K562 (cell line): ENCODE results near the gene SCGB1A1. TPM values are rescaled to one million over a fixed set of nuclear protein-coding genes. Genes with fewer than 3 reads are reported as not detected.

Source experiments
- ATF3 ChIP-seq, 2 experiments: fragments of 450-650 bp in 1 of 2; sonication (generic) in 1 of 2; formaldehyde crosslinking in 1 of 2; IDR thresholded peaks in 1 of 2; conservative IDR thresholded peaks in 1 of 2; 2 replicates each; pipeline versions ENCODE4 v1.6.1 to v1.8.1; 2016 to 2023; ENCODE audit warnings: mild to moderate bottlenecking in 2 of 2, moderate library complexity in 2 of 2, inconsistent platforms in 1 of 2, missing genetic modification reagents in 1 of 2
- BRF1 ChIP-seq: IDR thresholded peaks from 3 replicates; pipeline ENCODE4 v1.6.1; 2011; ENCODE audit warnings: borderline replicate concordance, mild to moderate bottlenecking; ENCODE audit not compliant: insufficient read length; ENCODE audit errors: extremely low read depth
- BRF2 ChIP-seq: IDR thresholded peaks from 3 replicates; pipeline ENCODE4 v1.6.1; 2011; ENCODE audit warnings: borderline replicate concordance, mild to moderate bottlenecking; ENCODE audit not compliant: insufficient read length, insufficient read depth
- HMG20A ChIP-seq: fragments of 450-650 bp; formaldehyde crosslinking; conservative IDR thresholded peaks from 2 replicates; pipeline ENCODE4 v1.4.0; 2020; ENCODE audit warnings: mild to moderate bottlenecking, mixed read lengths
- HOMEZ ChIP-seq: fragments of 250-450 bp; sonication (Bioruptor Pico); IDR thresholded peaks from 2 replicates; pipeline ENCODE4 v1.4.0; 2020; ENCODE audit warnings: mild to moderate bottlenecking, moderate library complexity
- MEF2D ChIP-seq: conservative IDR thresholded peaks from 2 replicates; pipeline ENCODE4 v1.6.1; 2016; ENCODE audit warnings: low read depth, missing genetic modification characterization, missing compliant biosample characterization
- NBN ChIP-seq: fragments of 450-650 bp; IDR thresholded peaks from 2 replicates; pipeline ENCODE4 v1.6.1; 2016; ENCODE audit warnings: low read depth, mild to moderate bottlenecking
- NR0B1 ChIP-seq: fragments of 450-650 bp; IDR thresholded peaks from one replicate; pipeline ENCODE4 v1.6.1; 2018; ENCODE audit warnings: mild to moderate bottlenecking, moderate library complexity; ENCODE audit not compliant: partially characterized antibody
- ZBTB43 ChIP-seq: sonication (generic); formaldehyde crosslinking; IDR thresholded peaks from 2 replicates; pipeline ENCODE4 v1.8.0; 2023; ENCODE audit warnings: mild to moderate bottlenecking, missing genetic modification reagents
- ZC3H4 ChIP-seq: sonication (generic); formaldehyde crosslinking; IDR thresholded peaks from 2 replicates; pipeline ENCODE4 v1.9.0; 2021; ENCODE audit warnings: missing genetic modification reagents, borderline replicate concordance
- ZNF232 ChIP-seq: sonication (generic); formaldehyde crosslinking; IDR thresholded peaks from 2 replicates; pipeline ENCODE4 v1.8.0; 2022; ENCODE audit warnings: mild to moderate bottlenecking, missing genetic modification reagents
- ZNF311 ChIP-seq: fragments of 250-450 bp; sonication (Bioruptor Pico); IDR thresholded peaks from 2 replicates; pipeline ENCODE4 v1.4.0; 2020; ENCODE audit warnings: mild to moderate bottlenecking, moderate library complexity
- ZNF518B ChIP-seq: fragments of 250-450 bp; sonication (Bioruptor Pico); IDR thresholded peaks from 2 replicates; pipeline ENCODE4 v1.5.0; 2021; ENCODE audit warnings: mild to moderate bottlenecking, moderate library complexity
- ZNF75A ChIP-seq: fragments of 450-650 bp; formaldehyde crosslinking; IDR thresholded peaks from 2 replicates; pipeline ENCODE4 v1.4.0; 2020; ENCODE audit warnings: mild to moderate bottlenecking
- polyA plus RNA-seq, 8 experiments: library from polyadenylated mRNA; depleted of rRNA in 4 of 8; stranded (reverse) in 5 of 8; unstranded in 3 of 8; fragments of >200 nt; fragmentation: Nextera tagmentation in 2 of 8; fragmentation: Illumina TruSeq in 1 of 8; extraction: Ambion mirVana in 2 of 8; extraction: Trizol in 1 of 8; gene quantifications; 2 replicates each; pipeline versions ENCODE4 v1.2.1 to v1.2.3, GENCODE V29; 2011 to 2014; ENCODE audit warnings: inconsistent platforms in 1 of 8, missing spikeins in 1 of 8
- total RNA-seq, 7 experiments: library from RNA; depleted of rRNA in 6 of 7; stranded (reverse); fragments of >200 nt in 6 of 7; fragmentation: Illumina TruSeq in 2 of 7; extraction: Trizol in 2 of 7; gene quantifications; 2 replicates each; pipeline versions ENCODE4 v1.2.1 to v1.2.3, GENCODE V29; 2011 to 2021; ENCODE audit warnings: low replicate concordance in 1 of 7

Gene SCGB1A1
- total and polyA plus RNA-seq, 9 of the 15 experiments (the other 6 are each of a cell fraction or from before 2014, with no cell fraction given) = 0.55 TPM; not detected in 8

- TF ChIP-seq ZNF518B (no peak), HOMEZ (CRISPR knock-in tag) (no peak), NR0B1 (no peak), ZNF232 (CRISPR knock-in tag) (no peak), NBN (no peak), ZNF311 (CRISPR knock-in tag) (no peak), BRF2 (no peak), MEF2D (tag) (no peak), ZNF75A (CRISPR knock-in tag) (no peak), ATF3 (IDR thresholded peaks at IDR 0.05) (peak; percentile 69), ATF3 (CRISPR knock-in tag; conservative IDR thresholded peaks at IDR 0.05) (no peak), BRF1 (no peak), ZBTB43 (CRISPR knock-in tag) (no peak), HMG20A (no peak), ZC3H4 (no peak)
Measured at GRCh38 chr11:62419943-62420342, 1.1 kb downstream of the SCGB1A1 start (continued).
